NT2/D1 (cell line): Measurements from ENCODE around the gene HBB.
A peak's percentile ranks its signal among the peaks of the same experiment; 100 is the strongest.

Source experiments
- DNase-seq: peaks from one replicate; pipeline ENCODE4 v3.0.0-alpha.2; 2011; ENCODE audit warnings: low read depth, low spot score
- H3K27me3 ChIP-seq: 2 replicates; pipeline ENCODE4 v1.6.0; 2011; ENCODE audit warnings: mild to moderate bottlenecking; ENCODE audit not compliant: insufficient read length, insufficient read depth
- H3K36me3 ChIP-seq: 2 replicates; pipeline ENCODE4 v1.6.1; 2011; ENCODE audit warnings: mild to moderate bottlenecking, low read length, mixed read lengths; ENCODE audit not compliant: insufficient read depth, insufficient read length
- H3K4me1 ChIP-seq: 2 replicates; pipeline ENCODE4 v1.5.1; 2011; ENCODE audit not compliant: insufficient read depth, insufficient read length
- H3K4me3 ChIP-seq: 2 replicates; pipeline ENCODE4 v1.5.1; 2011; ENCODE audit warnings: low read depth; ENCODE audit not compliant: insufficient read length
- H3K9ac ChIP-seq: 2 replicates; pipeline ENCODE4 v1.6.0; 2011; ENCODE audit warnings: low read depth; ENCODE audit not compliant: insufficient read length
- H3K9me3 ChIP-seq: 2 replicates; pipeline ENCODE4 v1.5.1; 2011; ENCODE audit warnings: mild to moderate bottlenecking, low read length; ENCODE audit not compliant: insufficient read depth
- SUZ12 ChIP-seq: IDR thresholded peaks from 2 replicates; pipeline ENCODE4 v1.6.1; 2011; ENCODE audit not compliant: insufficient read length, insufficient read depth; ENCODE audit errors: extremely low read depth
- YY1 ChIP-seq: IDR thresholded peaks from 2 replicates; pipeline ENCODE4 v1.6.1; 2011; ENCODE audit not compliant: insufficient read length, insufficient read depth
- ZNF274 ChIP-seq: IDR thresholded peaks from 2 replicates; pipeline ENCODE4 v1.6.1; 2011; ENCODE audit warnings: mild to moderate bottlenecking, low read depth, low read length

The HBB gene

DNA sequence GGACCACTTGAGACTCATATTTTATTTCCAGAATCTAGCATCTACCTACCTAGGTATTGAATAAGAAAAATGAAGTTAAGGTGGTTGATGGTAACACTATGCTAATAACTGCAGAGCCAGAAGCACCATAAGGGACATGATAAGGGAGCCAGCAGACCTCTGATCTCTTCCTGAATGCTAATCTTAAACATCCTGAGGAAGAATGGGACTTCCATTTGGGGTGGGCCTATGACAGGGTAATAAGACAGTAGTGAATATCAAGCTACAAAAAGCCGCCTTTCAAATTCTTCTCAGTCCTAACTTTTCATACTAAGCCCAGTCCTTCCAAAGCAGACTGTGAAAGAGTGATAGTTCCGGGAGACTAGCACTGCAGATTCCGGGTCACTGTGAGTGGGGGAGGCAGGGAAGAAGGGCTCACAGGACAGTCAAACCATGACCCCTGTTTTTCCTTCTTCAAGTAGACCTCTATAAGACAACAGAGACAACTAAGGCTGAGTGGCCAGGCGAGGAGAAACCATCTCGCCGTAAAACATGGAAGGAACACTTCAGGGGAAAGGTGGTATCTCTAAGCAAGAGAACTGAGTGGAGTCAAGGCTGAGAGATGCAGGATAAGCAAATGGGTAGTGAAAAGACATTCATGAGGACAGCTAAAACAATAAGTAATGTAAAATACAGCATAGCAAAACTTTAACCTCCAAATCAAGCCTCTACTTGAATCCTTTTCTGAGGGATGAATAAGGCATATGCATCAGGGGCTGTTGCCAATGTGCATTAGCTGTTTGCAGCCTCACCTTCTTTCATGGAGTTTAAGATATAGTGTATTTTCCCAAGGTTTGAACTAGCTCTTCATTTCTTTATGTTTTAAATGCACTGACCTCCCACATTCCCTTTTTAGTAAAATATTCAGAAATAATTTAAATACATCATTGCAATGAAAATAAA, 2.1 kb downstream of the HBB start:
- no peak overlapping the region for H3K4me3 ChIP-seq
- H3K9me3 ChIP-seq: peaks cover 6% of the 10 kb centered on the region; the same call in 1 of the 2 replicates
- TF ChIP-seq ZNF274: no peak
- no peak for TF ChIP-seq SUZ12
- TF ChIP-seq YY1: no peak
- no peak overlapping the region for H3K9ac ChIP-seq
- H3K36me3 ChIP-seq: no peaks in the 10 kb centered on the region
- DNase-seq: no peak
- no peaks in the 10 kb centered on the region for H3K27me3 ChIP-seq
- H3K4me1 ChIP-seq: no peaks in the 10 kb centered on the region

DNA sequence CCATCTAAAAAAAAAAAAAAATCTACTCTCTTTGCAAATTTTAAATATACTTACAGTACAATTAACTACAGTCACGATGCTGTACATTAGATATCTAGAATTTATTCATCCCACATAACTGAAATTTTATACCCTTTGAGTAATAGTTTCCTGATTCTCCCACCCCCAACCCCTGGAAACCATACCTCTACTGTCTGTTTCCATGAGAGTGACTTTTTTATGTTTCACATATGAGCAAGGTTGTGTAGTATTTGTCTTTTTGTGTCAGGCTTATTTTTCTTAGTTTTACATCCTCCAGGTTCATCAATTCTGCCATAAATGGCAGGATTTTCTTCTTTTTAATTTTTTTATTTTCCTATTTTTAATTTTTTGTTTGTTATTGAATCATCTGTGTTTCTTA, 3.2 kb downstream of the HBB start:
- H3K36me3 ChIP-seq: no peaks in the 10 kb centered on the region
- no peak overlapping the region for H3K4me3 ChIP-seq
- no peaks in the 10 kb centered on the region for H3K27me3 ChIP-seq
- no peak overlapping the region for H3K9ac ChIP-seq
- DNase-seq: no peak
- peaks cover 6% of the 10 kb centered on the region; the same call in 1 of the 2 replicates for H3K9me3 ChIP-seq
- TF ChIP-seq ZNF274 (no peak), YY1 (no peak), SUZ12 (no peak)
- no peaks in the 10 kb centered on the region for H3K4me1 ChIP-seq

DNA sequence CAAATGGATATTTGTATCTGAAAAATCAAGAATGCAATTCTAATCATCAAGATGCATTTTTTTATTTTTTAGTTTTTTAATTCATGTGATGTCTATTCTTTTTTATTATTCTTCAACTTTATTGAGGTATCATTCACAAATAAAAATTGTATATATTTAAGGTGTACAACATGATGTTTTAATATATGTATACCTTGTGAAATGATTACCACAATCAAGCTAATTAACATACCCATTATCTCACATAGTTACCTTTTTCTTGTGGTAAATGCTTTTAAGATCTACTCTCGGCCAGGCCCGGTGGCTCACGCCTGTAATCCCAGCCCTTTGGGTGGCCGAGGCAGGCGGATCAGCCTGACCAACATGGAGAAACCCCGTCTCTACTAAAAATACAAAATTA, 3.7 kb downstream of the HBB start:
- no peak for DNase-seq
- H3K36me3 ChIP-seq: no peaks in the 10 kb centered on the region
- no peak overlapping the region for H3K4me3 ChIP-seq
- no peak overlapping the region for H3K9ac ChIP-seq
- TF ChIP-seq SUZ12: no peak
- TF ChIP-seq ZNF274: no peak
- no peak for TF ChIP-seq YY1
- no peaks in the 10 kb centered on the region for H3K4me1 ChIP-seq
- no peaks in the 10 kb centered on the region for H3K27me3 ChIP-seq
- H3K9me3 ChIP-seq: peaks cover 6% of the 10 kb centered on the region; the same call in 1 of the 2 replicates

DNA sequence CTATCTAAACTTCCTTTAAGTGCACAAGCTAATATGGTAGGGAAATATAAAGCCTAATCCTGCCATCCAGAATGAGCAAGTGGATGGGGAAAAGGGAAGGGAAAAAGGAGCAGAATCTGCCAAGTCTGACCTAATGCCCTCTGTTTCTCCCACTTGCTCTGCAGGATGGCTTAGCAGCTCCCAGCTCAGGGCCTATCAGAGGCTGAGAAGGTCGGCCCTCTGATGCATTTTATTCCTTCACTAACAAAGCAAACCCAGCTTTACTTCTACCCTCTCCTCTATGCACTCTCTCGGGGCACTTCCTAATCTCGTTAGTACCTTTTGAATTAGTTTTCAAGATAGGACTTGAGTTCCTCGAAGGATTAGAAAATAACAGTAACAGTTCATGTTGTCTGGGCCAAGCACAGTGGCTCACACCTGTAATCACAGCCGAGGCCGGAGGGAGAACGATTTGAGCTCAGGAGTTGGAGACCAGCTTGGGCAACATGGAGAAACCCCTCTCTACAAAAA, 16.4 kb downstream of the HBB start:
- no peak for TF ChIP-seq SUZ12
- Histone ChIP-seq H3K9ac (no peak overlapping the region), H3K4me1 (no peaks in the 10 kb centered on the region), H3K36me3 (no peaks in the 10 kb centered on the region), H3K9me3 (no peaks in the 10 kb centered on the region), H3K27me3 (no peaks in the 10 kb centered on the region), H3K4me3 (no peak overlapping the region)
- no peak for DNase-seq

DNA sequence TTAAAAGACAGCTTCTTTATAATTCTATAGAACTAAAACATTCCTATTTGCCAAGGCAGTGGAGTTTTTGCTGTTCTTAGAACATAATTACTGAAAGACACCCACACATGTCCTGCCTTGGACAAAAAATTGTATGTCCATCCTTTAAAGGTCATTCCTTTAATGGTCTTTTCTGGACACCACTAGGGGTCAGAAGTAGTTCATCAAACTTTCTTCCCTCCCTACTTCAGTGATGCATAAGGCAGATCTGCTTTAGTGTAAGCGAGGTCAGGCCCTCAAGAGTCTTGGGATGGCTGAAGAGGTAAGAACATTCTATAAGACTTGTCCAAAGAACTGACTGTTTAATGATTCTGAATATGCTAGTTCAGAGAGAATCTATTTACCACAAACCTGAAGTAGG, 22.1 kb downstream of the HBB start:
- Histone ChIP-seq H3K27me3 (no peaks in the 10 kb centered on the region), H3K36me3 (no peaks in the 10 kb centered on the region), H3K4me3 (no peak overlapping the region), H3K4me1 (no peaks in the 10 kb centered on the region), H3K9me3 (no peaks in the 10 kb centered on the region), H3K9ac (no peak overlapping the region)
- DNase-seq: peak; percentile 57
- TF ChIP-seq ZNF274 (no peak), YY1 (no peak), SUZ12 (no peak)

GRCh38 chr11:5203366-5203765, 23.5 kb downstream of the HBB start:
- Histone ChIP-seq H3K4me1 (no peaks in the 10 kb centered on the region), H3K27me3 (no peaks in the 10 kb centered on the region), H3K4me3 (no peak overlapping the region), H3K36me3 (no peaks in the 10 kb centered on the region), H3K9ac (no peak overlapping the region), H3K9me3 (no peaks in the 10 kb centered on the region)
- TF ChIP-seq ZNF274 (no peak), SUZ12 (no peak), YY1 (no peak)
- no peak for DNase-seq

GRCh38 chr11:5200582-5200981, 26.3 kb downstream of the HBB start, which contains the start of gene OR51V1:
Gene OR51V1 (minus strand): TSS chr11:5200682. CDS start chr11:5200682, 0 bp downstream.
- DNase-seq: no peak

More at GRCh38 chr11:5200582-5200981, 26.3 kb downstream of the HBB start, which contains the start of gene OR51V1:
- Histone ChIP-seq H3K36me3 (no peaks in the 10 kb centered on the region), H3K9me3 (no peaks in the 10 kb centered on the region), H3K4me3 (no peak within 1 kb of the TSS), H3K9ac (no peak within 1 kb of the TSS), H3K4me1 (no peaks in the 10 kb centered on the region), H3K27me3 (no peaks in the 10 kb centered on the region)
- no peak for TF ChIP-seq YY1
- no peak for TF ChIP-seq ZNF274
- TF ChIP-seq SUZ12: no peak
